GM12891 (cell line): ENCODE data around the gene FAM83G.

Experiments
- POLR2A ChIP-seq: IDR thresholded peaks from 2 replicates; pipeline ENCODE4 v1.6.1; 2011; ENCODE audit warnings: low read depth, low read length, control low read depth
- SPI1 ChIP-seq: IDR thresholded peaks from 2 replicates; pipeline ENCODE4 v1.6.1; 2011; ENCODE audit warnings: low read depth, low read length, control low read depth

DNA sequence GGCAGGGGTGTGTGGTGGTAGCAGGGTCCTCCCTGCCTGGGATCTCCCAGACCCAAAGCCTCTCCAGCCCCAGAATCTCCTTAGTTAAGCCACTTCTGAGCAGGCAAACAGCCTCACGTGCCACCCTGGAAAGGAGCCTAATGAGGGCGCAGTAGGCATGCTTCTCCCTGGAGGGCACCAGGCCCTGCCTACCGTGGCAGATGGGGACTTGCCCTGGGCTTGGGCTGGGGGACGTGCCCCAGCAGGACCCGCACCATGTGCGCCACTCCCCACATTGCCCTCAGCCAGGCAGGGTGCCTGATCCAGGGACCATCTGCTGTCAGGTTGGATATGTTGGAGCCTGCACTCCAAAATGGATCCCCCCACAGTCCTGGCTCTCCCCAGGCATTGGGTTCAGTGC, 14.2 kb downstream of the FAM83G start:
- TF ChIP-seq POLR2A: no peak
- no peak for TF ChIP-seq SPI1
